ENCODE results near the gene VTI1A. TPM values are rescaled to one million over a fixed set of nuclear protein-coding genes. Genes with fewer than 3 reads are reported as not detected.

The VTI1A gene
- total RNA-seq, 4 donors from 2014 or later: 49.3 to 84.5 (median 61.2) TPM

GRCh38 chr10:112782200-112782907 lies 335.3 kb downstream of the VTI1A start:
- no peak overlapping the region for H3K27ac ChIP-seq
- DNase-seq: peak in 1 of 2 donors; percentile 5
- WGBS, 2 donors: 86 to 88% methylated on average over 18 of the region's 18 CpGs

DNA sequence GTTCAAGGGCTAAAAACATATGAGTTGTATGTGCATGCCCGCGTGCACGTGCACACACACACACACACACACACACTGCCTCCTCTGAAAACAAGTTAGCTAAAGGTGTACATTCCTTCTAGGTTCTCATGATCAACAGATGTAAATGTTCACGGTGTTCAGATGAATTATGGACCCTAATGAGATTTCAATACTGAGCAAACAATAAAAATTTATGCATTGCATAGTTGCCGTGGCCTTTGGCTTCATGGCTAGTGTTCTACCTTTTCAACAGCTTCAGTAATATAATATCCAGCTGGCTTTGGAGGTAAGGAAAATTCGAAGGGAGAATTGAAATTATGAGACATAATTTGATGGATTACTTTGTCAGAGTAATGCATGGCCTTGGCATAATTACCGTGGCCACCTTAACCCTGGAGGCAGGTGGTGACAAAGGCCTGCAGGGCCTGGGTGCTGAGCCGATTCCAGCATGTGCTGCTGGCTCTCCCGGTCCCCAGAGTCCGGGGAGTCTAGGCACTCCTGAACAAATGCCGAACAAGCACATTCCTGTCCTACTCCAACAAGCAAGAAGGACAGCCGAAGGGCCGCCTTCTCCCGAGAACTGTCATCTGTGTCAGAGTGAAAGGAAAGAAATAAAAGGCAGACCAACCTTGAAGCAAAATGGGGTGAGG lies 336.5 kb downstream of the VTI1A start:
- no peak overlapping the region for H3K27ac ChIP-seq

More at GRCh38 chr10:112782200-112782907, 335.3 kb downstream of the VTI1A start:
- no peak overlapping the region for H3K4me3 ChIP-seq (replicated peaks in 1 of 3)
- H3K36me3 ChIP-seq: no peaks in the 10 kb centered on the region
- TF ChIP-seq CTCF (IDR thresholded peaks at IDR 0.05) (no peak), POLR2A (IDR thresholded peaks at IDR 0.05) (no peak)
- H3K4me1 ChIP-seq: peaks cover 0 to 3% of the 10 kb centered on the region in 2 donors
- H3K9me3 ChIP-seq: no peaks in the 10 kb centered on the region
- no peaks in the 10 kb centered on the region for H3K27me3 ChIP-seq
- intact Hi-C loops (cut with DNase I): no loop called here

DNA sequence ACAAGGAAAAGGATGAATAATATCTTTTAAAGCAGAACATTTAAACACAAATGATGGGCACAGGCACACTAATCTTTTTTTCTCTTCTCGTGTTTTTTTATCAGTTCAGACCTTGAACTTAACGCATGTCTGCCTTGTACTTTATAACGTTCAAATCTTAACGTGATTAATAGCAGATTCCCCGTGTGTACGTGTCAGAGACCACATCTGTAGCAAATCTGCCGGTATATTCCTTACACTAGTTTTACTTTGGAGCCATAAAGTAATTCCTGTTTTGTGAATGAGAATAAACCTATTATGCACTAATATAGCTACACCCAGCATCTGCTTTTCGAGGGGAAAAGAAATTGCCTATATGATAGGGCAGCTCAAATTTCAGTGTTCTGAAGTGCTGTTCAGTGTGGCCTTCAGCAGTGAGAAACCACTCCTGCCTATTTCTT lies 337.0 kb downstream of the VTI1A start:
- Histone ChIP-seq H3K27me3 (no peaks in the 10 kb centered on the region), H3K4me3 (replicated peaks in 1 of 3) (no peak overlapping the region), H3K36me3 (no peaks in the 10 kb centered on the region), H3K27ac (peak overlapping the region in 1 of 3 donors; percentile 16), H3K9me3 (no peaks in the 10 kb centered on the region), H3K4me1 (peaks cover 0 to 3% of the 10 kb centered on the region in 2 donors)
- intact Hi-C loops (cut with DNase I): no loop called here
- WGBS, 2 donors: 45 to 47% methylated on average over 8 of the region's 8 CpGs
- no peak for TF ChIP-seq CTCF (IDR thresholded peaks at IDR 0.05)
- no peak for TF ChIP-seq POLR2A (IDR thresholded peaks at IDR 0.05)
- no peak for DNase-seq

More for the DNA sequence above, 336.5 kb downstream of the VTI1A start:
- WGBS, 2 donors: 51 to 61% methylated on average over 14 of the region's 14 CpGs
- Histone ChIP-seq H3K4me1 (peaks cover 0 to 3% of the 10 kb centered on the region in 2 donors), H3K27me3 (no peaks in the 10 kb centered on the region), H3K9me3 (no peaks in the 10 kb centered on the region), H3K36me3 (no peaks in the 10 kb centered on the region), H3K4me3 (replicated peaks in 1 of 3) (no peak overlapping the region)
- DNase-seq: peak; percentile 78 to 85
- intact Hi-C loops (cut with DNase I): no loop called here
- TF ChIP-seq POLR2A (IDR thresholded peaks at IDR 0.05): no peak
- peak in 1 of 6 experiments; percentile 10 for TF ChIP-seq CTCF (IDR thresholded peaks at IDR 0.05)

- no peak for DNase-seq
- no peaks in the 10 kb centered on the region for H3K9me3 ChIP-seq
- H3K27me3 ChIP-seq: no peaks in the 10 kb centered on the region
- TF ChIP-seq POLR2A (IDR thresholded peaks at IDR 0.05): no peak
- TF ChIP-seq CTCF (IDR thresholded peaks at IDR 0.05): no peak
- intact Hi-C loops (cut with DNase I): no loop called here
- no peak overlapping the region for H3K4me3 ChIP-seq (replicated peaks in 1 of 3)
- H3K4me1 ChIP-seq: peaks cover 0 to 3% of the 10 kb centered on the region in 2 donors
- H3K36me3 ChIP-seq: no peaks in the 10 kb centered on the region
- no peak overlapping the region for H3K27ac ChIP-seq
These were observed 338.1 kb downstream of the VTI1A start for GRCh38 chr10:112785089-112785488.

- DNase-seq: no peak
- Histone ChIP-seq H3K27ac (no peak overlapping the region), H3K4me1 (no peaks in the 10 kb centered on the region), H3K36me3 (no peaks in the 10 kb centered on the region), H3K4me3 (replicated peaks in 1 of 3) (no peak overlapping the region), H3K27me3 (no peaks in the 10 kb centered on the region), H3K9me3 (no peaks in the 10 kb centered on the region)
- TF ChIP-seq POLR2A (IDR thresholded peaks at IDR 0.05) (no peak), CTCF (IDR thresholded peaks at IDR 0.05) (no peak)
- intact Hi-C loops (cut with DNase I): no loop called here
These were observed 342.2 kb downstream of the VTI1A start for GRCh38 chr10:112789248-112789647.

All from thyroid gland (tissue), 4 donors.